HCT116 (cell line): ENCODE data around the gene F11R. TPM values are rescaled to one million over a fixed set of nuclear protein-coding genes. Genes with fewer than 3 reads are reported as not detected.
A peak's percentile ranks its signal among the peaks of the same experiment; 100 is the strongest.

Experiments used
- CBX3 ChIP-seq: IDR thresholded peaks from 2 replicates; pipeline ENCODE4 v1.6.1; 2012; ENCODE audit warnings: low read depth
- CTCF ChIP-seq, 3 experiments: fragments of 200-600 bp in 1 of 3; sonication (generic) in 1 of 3; IDR thresholded peaks in 2 of 3; conservative IDR thresholded peaks in 1 of 3; 2 replicates each; pipeline ENCODE4 v1.5.1; 2012 to 2017; ENCODE audit warnings: low read depth in 2 of 3, low read length in 2 of 3, antibody characterized with exemption in 1 of 3, borderline replicate concordance in 1 of 3, control low read depth in 1 of 3, mild to moderate bottlenecking in 1 of 3, mixed read lengths in 1 of 3, mixed run types in 1 of 3, moderate library complexity in 1 of 3; ENCODE audit not compliant: insufficient read depth in 1 of 3
- ELF1 ChIP-seq: IDR thresholded peaks from 2 replicates; pipeline ENCODE4 v1.6.1; 2012; ENCODE audit warnings: low read depth, borderline replicate concordance
- EZH2 ChIP-seq: fragments of 200-600 bp; sonication (generic); IDR thresholded peaks from 2 replicates; pipeline ENCODE4 v1.6.1; 2017; ENCODE audit warnings: antibody characterized with exemption, mixed run types
- REST ChIP-seq: IDR thresholded peaks from 2 replicates; pipeline ENCODE4 v1.6.1; 2012; ENCODE audit warnings: low read depth
- YY1 ChIP-seq: IDR thresholded peaks from 2 replicates; pipeline ENCODE4 v1.6.1; 2011; ENCODE audit warnings: low read length, low read depth, moderate library complexity, mild to moderate bottlenecking; ENCODE audit not compliant: insufficient replicate concordance; ENCODE audit errors: extremely low read depth
- ZFX ChIP-seq: fragments of 450-650 bp; IDR thresholded peaks from 2 replicates; pipeline ENCODE4 v1.6.1; 2017
- total RNA-seq: library from RNA; stranded (reverse); gene quantifications from one replicate; pipeline ENCODE4 v1.2.1, GENCODE V29; 2021; ENCODE audit not compliant: unreplicated experiment

The F11R gene
- total RNA-seq, 1 experiment from 2014 or later: 86.7 TPM

GRCh38 chr1:161038523-161039153 lies 17.7 kb upstream of the F11R start, which contains the start of gene TSTD1 (continued):
- TF ChIP-seq REST: no peak
- TF ChIP-seq YY1: no peak
- TF ChIP-seq ZFX: peak; percentile 51; the same call in 1 of the 2 replicates
- no peak for TF ChIP-seq CBX3
- TF ChIP-seq CTCF (IDR thresholded peaks at IDR 0.05 in 2 of 3, conservative IDR thresholded peaks at IDR 0.05 in 1 of 3; ENCODE audit: borderline replicate concordance in 1 of 3, insufficient read depth in 1 of 3, low read depth in 2 of 3, low read length in 2 of 3): no peak
- no peak for TF ChIP-seq ELF1
- TF ChIP-seq EZH2: no peak
